CD1c-positive myeloid dendritic cell (primary cell): ENCODE data around the gene NEU2.
"Not testable (repeated sequence)": the region's sequence is repeated elsewhere in the genome, so short reads cannot be mapped to it uniquely, and the experiment has no call there.

ENCODE experiments used
- DNase-seq: peaks from one replicate; pipeline ENCODE4 v3.0.0-alpha.2; 2016; ENCODE audit errors: extremely low spot score

The NEU2 gene

DNA sequence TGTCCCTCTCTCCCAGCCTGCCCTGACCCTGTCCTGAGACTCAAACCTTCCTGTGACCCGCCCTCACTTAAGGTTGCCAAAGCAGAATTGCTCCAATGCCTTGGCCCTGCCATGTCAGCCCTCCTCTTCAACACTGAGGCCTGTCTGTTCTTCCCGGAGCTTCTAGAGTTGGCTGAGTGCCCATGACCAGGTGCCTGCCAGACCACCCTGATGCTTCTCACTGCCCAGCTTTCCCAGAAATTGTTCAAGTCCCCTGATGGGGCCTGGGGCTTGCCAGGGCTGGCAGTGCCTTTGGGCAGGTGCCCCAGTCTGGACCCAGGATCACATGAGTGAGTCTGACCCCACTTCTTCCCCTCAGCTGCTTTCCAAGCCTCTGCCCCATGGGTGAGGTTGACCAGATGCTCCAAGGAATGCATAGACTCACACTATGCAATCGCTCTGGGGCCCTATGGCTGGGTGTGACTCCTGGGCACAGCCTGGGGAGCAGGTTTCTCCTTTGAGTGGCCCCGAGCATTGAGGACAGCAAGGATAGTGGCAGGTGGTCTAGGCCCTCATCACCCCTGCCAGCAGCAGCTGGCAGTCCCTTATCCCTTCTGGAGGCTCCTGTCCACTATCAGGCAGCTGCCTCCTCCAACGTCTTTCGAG, 24.6 kb downstream of the NEU2 start:
- no peak for DNase-seq

DNA sequence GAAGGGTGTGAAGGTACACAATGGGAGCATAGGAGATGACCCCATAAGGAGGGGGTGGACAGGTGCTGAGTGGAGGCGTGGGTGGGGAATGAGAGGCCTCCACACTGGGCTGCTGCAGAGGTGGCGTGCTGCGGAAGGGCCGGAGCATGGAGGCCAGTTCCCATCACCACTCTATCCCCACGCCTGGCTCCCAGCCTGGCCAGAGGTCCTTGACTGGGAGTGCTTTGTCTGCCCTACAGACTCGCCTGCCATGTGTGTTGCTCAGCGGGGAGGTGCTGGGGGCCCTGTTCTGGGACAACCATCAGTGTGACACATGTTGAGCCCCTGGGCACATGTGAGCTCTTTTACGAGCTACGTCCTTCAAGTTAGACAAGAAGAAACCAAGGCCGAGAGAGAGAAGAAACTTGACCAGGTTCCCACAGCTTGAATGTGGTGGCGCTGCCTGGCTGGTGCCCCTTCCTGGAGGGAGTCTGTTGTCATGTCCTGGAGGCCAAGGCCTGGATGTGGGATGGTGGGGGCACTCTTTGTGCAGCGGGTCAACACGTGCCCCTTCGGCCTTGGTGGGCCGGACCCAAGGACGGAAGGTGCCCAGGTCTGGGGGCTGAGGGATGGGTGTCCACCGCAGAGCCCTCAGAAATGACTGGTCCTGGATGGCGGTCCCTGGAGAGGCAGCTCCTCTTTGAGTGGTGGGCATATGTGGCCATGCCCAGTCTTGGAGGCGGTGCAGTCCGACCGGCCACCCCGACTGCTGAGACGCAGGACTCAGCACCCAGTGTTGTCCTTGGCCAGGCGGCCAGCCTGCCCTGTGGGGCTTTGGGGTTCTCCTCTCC, 26.5 kb downstream of the NEU2 start:
- DNase-seq: no peak

DNA sequence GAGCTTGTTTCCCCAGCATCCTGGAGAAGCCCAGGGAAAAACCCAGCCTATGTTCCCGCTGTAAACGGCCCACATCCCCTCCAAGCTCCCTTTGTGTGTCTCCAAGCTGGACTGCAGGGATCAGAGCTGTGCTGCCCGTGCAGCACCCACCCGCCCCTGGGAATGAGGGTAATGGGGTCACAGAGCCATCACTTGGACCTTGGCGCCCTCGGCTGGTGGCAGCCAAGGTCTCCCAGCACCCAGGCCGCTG, 27.0 kb downstream of the NEU2 start:
- DNase-seq: no peak

DNA sequence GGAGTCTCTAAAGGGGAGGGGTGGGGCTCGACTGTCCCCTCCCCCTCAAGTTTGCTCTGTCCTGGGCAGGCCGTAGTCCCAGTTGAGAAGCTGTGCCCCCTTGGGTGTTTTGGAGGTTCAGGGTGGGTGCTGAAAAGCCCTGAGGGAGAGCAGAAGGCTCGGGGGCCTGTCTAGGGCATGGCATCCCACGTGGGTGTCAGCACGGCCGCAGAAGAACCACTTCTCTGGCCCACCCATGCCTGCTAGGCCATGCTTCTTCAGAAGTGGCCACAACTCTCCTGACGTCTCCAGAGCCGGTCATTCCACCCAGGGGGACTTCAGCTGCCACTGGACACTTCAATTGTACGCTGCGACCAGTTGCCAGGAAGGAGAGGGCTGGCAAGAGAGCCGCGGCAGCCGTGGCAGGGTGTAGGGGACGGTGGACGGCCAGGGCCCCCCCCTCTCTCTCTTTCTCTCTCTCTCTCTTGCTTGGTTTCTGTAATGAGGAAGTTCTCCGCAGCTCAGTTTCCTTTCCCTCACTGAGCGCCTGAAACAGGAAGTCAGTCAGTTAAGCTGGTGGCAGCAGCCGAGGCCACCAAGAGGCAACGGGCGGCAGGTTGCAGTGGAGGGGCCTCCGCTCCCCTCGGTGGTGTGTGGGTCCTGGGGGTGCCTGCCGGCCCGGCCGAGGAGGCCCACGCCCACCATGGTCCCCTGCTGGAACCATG, 27.5 kb downstream of the NEU2 start, which contains the start of gene INPP5D:
Gene INPP5D, plus strand, starts transcription at position 546 of the 704 bp plus-strand sequence. Its CDS starts 137 bp downstream, at position 683.
- peak; percentile 90 for DNase-seq

DNA sequence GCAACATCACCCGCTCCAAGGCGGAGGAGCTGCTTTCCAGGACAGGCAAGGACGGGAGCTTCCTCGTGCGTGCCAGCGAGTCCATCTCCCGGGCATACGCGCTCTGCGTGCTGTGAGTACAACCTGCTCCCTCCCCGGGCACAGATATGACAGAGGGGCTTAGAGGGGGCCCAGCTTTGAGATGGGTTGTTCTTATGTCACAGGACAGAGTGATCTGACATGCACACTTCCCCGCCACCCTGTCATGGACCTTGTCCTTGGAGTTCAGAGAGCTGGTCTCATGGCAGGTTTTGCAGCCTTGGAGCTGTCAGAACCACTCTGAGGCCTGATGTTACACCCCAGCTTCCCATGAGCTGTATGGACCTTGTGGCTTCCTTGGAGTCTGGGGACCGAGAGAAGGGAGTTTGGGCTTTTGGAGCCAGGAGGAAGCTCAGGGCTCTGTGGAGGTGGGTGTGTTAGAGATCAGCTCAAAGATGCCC, 28.1 kb downstream of the NEU2 start:
- DNase-seq: no peak

DNA sequence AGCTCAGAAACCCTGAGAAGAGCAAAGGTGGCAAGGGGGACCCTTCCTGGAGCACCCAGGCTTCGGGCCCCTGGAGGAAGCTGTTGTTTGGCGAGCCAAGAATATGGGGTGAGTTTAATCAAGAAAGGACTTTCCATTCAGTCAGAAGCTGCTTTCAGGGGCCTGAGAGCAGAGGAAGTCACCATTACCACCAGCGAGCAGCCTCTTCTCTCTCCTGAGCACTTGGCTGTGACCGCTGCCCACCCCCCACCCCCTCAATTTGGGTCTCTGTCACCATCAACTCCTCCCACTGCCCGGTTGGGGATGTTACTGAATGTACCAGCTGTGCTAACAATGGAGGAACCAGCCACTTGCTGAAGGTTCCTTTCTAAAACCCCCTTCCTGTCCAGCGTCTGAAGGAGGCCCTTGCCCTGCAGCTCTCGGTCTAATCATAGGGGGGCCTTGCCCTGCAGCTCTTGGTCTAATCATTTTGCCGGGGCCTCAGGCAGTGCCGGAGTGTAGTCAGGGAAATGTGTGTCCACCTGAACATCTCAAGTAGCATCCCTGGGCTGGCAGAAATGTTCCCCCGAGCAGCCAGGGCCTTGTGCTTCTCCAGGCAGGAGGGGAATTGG, 28.6 kb downstream of the NEU2 start:
- peak; percentile 85 for DNase-seq

DNA sequence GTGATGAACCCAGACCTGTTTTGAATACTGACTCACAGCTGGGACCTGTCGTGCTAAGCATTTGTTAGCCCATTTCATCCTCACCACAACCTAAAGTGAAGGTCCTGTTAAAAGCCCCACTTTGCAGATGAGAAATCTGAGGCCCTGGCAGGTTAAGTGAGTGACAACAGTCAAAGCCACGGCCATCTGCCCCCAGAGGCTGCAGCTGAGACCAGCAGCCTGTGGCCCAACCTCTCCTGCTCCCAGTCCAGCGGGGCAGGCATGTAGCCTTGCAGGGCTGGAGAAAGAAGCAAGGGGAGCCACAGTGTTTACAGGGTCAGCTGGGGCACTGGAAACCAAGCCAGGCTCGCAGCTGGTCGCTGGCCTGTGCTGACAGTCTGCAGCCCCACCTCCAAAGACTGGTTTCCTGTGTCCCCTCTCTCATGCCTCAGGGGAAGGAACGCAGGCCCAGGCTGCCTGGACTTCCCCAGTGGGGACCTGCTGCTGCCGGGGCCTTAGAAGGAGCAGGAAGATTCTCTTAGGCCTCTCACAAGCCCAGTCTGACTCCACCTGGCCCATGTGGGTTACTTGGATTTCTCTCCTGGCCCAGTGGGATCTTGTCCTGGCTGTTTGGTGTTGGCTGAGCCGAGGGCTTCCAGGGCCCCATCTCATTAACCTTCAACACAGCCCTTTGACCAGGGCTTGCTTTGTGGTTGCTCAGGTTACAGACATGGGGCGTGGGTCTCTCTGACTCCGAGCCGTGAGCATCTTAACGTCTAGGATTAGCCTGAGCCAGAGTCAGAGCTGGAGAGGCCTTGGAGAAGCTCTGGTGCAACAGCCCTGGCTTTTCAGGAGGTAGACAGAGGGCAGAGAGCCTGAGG, 29.3 kb downstream of the NEU2 start:
- DNase-seq: peak; percentile 54

DNA sequence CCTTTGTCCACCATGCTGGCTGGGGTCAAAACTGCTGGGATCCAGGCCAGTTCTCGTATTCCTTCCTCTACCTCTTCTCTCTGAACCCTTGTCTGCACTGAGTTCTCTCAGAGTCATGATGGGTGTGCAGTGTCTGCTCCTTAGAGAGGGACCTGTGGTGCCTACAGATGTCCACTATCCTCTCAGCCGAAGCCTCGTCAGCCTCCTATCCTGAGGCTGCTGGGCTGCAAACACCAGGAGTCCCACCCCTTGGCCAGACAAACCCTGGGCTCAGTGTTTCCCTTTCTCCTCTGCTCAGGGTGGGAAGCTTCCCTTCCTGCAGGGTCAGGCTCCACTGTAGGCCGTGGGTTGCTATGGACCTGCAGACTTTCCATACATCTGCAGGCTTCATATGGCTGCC, 30.0 kb downstream of the NEU2 start:
- no peak for DNase-seq

DNA sequence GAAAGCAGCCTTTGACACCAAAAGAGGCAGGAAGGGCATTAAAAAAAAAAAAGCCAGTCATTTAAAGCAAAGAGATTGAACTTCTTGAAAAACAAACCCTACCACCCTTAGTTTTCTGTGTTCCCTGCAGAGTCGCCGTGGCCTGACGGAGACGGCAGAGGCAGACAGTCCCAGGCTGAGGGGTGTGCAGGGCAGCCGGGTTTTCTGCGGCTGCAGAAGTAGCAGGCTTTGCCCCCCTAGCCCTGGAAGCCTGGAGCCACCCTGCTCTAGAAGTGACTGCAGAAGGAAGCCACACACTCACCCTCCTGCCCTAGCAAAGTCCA, 30.4 kb downstream of the NEU2 start:
- DNase-seq: no peak

DNA sequence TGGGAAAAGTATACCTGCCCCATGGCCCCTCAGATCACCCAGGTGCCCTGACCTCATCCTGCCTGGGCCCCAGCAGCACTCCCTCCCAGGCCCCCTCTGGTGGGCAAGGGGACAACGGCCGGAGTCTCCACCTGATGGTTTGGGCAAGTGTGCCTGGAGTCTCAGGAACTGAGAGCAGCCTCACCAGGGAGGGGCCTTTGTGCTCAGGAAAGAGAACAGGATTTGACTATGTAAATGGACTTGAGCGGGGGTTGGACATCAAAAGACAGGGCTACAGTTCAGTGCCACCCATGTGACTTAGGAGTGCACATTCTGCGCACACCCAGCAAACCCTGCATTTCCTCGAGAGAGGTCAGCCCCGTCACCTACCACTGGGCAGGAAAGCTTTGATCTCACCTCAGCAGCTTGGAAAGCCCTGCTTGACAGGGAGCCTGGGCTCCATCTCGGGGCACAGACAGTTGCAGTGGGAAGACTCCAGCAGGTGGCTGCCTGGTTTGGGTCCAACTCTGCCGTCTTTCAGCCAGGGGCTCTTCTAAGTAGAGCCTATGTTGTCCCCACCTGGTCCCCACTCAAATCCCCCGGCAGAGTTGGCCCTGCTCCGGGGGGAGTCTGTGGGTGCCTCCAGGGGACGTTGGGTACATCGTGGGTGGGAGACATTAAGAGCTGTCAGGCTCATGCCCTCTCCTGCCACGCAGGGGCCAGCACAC, 30.9 kb downstream of the NEU2 start:
- DNase-seq: peak; percentile 76

DNA sequence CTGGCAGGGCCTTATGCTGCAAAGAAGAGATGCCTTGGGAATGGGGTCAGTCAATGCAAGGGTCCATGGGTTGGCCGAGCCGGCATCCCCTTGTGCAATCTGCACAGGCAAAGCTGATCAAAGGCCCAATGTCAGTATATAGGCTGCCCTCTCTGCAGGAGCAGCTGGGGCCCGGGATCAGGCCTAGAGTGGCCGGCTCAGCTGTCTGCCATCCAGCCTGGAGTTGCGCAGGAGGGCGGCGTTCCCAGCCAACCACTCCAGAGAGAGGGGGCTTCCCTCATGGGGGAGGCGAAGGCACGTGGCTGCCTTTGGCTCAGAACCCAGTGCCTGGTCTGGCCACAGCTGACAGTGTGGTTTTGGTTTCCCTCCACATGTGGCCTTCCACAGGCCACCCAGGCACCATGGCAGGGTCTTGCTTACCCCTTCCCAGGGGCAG, 31.5 kb downstream of the NEU2 start:
- DNase-seq: no peak

DNA sequence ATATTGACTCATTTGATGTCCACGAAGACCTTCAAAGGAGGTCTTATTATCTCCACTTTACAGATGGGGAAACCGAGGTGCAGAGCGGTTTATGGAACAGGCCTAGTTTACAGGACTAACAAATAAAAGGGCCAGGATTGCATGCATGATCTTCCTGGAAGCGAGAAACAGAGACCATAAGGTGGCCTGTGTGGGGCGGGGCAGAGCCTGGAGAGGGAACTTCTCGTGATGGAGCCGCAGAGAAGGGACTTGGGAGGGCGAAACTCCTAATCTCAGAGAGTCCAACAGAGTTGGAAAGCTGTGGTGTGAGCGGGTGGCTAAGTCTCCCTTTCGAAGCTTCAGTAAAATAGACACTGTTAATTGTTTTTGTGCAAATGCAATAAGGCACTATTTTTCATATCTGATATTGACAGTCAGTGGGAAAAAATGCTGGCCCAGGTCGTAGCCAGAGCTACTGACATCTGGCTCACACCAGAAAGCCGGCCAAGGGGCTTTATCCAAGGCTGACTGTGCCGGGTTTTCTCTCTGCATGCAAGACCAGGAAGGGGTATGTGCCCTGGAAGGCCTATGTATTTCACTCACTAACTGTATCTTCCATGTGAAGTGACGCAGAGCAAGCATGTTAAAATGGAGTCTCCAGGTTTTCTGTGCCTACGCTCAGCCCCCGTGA, 32.2 kb downstream of the NEU2 start:
- DNase-seq: no peak

DNA sequence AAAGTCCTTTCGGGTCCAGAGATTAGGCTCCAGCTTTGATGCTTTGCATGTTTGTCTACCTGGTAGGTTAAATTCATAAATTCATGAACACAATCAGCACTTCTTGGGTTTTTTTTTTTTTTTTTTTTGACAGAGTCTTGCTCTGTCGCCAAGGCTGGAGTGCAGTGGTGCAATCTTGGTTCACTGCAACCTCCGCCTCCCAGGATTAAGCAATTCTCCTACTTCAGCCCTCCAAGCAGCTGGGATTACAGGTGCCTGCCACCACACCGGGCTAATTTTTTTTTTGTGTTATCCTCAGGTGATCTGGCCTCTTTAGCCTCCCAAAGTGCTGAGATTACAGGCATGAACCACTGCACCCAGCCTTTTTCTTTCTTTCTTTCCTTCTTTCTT, 32.7 kb downstream of the NEU2 start:
- DNase-seq: not testable (repeated sequence)

DNA sequence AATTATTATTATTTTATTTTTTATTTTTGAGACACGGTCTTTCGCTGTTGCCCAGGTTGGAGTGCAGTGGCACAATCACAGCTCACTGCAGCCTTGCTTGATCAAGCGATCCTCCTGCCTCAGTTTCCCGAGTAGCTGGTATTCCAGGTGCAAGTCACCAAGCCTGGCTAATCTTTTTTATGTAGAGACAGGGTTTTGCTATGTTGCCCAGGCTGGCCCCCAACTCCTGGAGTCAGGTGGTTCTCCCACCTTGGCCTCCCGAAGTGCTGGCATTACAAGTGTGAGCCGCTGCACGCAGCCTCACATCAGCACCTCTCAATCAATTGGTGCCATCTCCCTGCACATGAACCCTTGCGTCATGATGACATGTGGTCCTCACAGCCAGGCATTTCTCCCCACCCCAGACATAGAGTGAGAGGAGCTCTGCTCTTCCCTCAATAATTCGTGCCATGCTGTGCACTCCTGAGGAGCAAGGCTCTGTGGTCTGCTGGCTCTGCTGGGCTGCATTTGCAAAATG, 33.5 kb downstream of the NEU2 start:
- DNase-seq: no peak

DNA sequence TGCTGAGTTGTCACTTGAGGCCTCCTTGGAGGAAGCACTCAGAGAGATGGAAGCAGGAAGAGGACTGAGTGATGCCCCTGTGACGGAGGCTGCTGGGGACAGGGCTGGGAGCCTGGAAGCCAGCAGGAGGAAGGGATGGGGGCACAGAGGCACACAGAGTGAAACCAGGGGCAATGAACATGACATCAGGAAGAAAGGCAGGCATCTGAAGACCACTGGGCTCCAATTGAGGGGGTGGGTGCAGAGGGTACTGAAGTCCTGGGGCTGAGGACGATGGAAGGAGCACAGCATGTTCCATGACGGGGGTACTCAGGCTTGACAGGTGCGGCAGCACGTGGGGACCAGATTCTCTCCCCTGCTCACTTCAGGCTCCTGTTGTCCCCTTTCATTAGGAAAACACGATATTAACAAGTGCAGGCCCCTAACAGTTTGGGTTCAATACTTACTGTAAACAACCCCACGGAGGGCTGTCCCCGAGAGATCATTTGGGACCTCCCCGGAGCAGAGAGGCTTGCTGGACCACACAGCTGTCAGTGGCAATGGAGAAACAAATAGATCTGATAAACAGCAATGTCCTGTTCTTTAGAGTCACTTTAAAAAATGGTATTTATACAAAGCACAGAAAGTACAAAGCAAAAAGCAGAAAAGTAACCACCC, 36.4 kb downstream of the NEU2 start:
- DNase-seq: no peak

DNA sequence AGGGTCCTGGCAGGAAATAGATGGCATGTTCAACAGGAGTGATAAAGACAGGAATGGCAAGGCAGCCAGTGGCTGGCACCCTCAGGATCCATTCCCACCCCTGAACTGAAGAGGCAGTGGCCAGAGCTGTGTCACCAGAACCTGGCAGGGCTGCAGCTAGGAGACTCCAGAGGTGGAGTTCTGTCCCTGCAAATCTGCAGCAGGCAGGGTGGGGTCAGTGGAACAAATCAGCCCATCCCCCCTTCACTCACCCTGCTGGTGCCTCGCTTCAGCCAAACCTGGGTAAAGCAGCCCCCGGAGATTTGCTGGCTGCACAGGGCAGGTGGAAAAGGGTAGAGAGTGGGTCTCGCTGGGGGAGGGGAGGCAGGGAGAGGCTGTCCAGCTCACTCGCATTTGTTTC, 40.4 kb downstream of the NEU2 start:
- no peak for DNase-seq

DNA sequence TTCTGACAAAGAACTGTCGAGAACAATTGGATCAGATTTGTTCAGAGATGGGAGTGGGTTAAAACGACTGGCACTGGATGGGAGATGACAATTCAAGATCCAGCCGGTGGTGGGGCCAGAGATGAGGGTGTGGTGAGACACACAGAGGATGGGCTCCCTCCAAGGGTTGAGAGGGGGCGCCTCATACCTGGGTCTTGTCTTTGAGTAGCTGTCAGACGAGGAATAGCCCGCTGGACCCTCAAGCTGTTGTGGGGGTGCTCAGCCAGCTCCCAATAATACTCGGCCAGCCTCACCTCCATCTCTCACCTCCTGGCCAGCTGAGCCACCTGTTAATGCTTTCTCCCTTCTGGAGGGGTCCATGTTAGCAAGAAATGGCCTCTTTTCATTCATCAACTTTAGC, 41.6 kb downstream of the NEU2 start:
- no peak for DNase-seq

DNA sequence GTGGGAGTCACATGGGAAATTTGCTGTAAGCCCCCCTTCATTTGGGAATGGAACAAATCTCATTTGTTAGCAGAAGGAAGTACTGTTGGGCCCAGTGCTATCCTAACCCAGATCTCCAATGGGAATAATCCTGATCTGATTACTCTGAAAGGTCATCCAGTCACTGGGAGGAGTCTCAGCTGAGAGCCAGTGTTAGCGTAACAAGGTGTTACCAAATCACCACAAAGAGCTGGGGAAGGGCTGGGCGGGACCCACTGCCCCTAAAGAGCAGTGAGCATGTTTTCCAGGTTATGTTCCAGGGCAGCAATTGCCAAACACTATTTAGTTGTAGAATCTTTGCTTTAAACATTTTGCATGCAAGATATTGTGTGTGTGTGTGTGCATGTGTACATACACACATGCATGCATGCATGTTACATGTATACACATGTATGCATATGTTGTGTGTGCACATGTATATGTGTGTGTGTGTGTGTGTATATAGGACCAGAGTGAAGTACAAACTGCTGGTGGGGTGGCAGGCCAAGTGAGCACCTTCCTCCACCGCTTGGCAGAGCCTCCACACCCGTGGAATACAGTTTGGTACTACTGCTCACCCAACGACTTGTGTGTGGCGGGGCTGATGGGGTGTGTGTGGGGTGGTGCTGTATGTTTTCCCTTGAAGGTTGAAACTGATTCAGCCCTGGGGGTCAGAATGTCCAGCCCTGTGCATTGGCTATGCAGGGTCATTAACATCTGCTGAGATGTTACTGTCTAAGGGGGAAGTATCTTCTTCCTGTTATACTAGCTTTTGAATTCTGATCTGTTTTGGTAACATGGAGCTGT, 42.9 kb downstream of the NEU2 start:
- peak; percentile 61 for DNase-seq

DNA sequence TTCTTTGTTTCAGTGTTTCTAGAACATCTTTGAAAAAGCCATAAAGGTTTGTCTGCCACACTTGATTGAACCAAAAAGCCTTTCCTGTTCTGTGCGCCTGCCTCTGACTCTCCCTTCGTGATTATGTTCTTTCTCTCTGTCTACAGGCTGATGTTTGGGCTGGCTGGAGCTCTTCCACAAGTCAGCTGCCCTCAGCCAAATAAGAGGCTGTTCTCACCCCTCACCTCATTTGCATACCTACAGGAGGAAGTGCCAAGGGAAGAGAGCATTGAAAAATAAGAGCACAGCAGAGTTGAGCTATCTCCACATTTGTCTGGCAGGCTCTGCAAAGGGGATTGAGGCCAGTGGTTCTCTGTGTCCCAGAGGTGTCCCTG, 43.5 kb downstream of the NEU2 start:
- peak; percentile 68 for DNase-seq
